NCI-H1930 (cell line): Measurements from ENCODE around the gene KRTAP12-4.
"Not testable (repeated sequence)": the region's sequence is repeated elsewhere in the genome, so short reads cannot be mapped to it uniquely, and the experiment has no call there.

Source experiments
- DNase-seq, 2 experiments: peaks; one replicate each; lab custom pipeline; 2025; lab: John Stamatoyannopoulos, UW

The KRTAP12-4 gene, protein sequence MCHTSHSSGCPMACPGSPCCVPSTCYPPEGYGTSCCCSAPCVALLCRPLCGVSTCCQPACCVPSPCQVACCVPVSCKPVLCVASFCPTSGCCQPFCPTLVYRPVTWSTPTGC

DNA sequence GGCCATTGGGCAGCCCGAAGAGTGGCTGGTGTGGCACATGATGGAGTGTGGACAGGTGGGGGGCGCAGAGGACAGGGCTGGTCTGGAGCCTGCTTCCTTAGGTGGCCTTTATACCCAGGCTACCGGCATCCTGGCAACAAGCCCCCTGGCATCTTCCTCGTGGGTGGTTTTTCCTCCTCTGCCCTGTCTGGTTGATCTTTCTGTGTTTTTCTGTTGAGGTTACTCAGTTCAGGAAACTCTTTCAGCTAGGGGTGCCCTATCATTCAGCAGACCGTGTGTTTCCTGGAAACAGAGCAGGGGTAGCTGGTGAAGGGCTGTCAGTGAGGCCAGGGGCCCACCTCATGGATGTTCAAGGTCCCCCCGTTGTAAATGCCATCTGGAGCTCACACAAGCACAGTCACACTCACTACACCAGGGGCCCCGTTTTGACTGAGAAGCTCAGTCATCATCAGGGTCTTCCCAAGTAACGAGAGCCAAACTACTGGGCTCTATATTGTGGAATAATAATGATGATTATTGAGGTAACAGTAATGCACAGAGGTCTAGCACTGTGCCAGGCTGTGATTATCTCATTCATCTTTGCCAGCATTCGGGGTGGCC, at the start of gene KRTAP12-4:
Gene KRTAP12-4 (minus strand): TSS at position 84 of the 600 bp plus-strand sequence. CDS start 45 bp downstream, at position 39.
- DNase-seq: no peak

DNA sequence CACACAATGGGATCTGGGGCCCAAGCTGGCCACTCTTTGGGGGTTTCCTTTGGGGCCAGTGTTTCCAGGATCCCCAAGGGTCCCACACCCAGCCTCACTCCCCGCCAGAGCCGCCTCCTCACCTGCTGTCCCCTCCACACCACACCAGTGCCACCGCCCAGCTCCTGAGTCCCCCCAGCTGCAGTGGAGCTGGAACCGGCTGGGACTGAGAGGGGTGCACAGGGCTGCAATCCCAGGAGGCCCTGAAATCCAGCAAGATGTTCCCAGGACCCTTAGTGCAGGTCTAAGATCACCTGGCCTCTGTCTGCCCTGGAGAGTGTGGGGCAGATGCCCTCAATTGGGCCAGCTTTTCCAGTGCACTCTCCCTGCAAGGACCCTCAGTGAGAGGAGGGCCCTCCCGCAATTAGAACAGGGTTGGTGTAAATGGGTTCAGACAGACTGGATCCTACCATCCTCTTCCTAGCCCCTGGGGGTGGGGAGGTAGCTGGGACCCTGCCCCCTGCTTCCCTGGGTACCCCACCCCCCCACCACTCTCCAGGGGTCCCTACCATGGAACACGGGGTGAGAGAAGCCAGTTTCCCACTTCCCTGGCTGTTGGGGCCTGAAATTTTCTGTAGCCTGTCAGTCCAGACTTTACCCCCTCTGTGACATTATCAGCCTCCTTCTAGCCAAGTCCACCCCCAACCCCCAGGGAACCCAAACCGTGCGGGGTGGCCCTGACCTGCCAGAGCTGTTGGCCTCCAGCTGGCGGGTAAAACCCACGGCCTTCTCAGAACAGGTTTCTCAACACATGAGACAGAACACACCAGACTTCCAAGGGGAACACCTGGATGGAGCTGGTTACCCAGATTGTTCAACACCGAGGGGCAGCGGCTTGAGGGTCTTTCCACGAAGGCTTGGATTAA, 49.5 kb upstream of the KRTAP12-4 start:
- DNase-seq: no peak

DNA sequence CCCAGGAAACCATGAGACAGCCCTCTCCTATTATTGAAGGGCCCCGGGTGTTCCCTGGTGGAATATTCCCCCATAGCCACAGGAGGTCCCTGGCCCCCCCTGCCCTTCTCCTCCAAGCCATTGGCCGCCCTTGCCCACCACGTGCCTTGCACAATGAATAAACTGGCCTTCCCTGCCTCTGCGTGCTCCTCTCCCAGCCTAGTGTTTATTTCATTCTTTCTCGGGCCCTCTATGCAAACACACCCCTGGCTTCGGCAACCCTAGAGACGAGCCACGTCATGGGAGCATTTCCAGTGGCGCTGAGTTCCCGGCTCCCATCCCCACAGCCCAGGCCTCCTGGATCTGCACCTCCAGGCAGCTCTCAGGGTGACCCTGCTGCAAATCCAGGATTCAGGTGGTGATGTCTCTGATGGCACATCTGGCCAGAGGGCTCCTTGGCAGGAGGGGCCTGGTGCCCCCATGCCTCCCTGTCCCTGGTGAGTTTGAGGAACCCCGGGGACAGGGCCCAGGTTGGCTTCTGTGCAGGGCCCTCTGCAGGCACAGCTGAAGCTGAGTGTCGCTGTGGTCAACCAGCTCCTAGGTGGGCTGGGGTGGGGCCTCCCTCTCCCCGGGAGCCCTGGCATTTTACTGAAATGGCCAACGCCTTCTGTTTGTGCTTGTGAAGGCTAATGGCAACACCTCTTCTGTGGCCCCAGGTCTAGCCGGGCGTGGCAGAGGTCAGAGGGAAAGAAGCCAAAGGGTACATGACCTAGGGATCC, 48.7 kb upstream of the KRTAP12-4 start:
- no peak for DNase-seq

DNA sequence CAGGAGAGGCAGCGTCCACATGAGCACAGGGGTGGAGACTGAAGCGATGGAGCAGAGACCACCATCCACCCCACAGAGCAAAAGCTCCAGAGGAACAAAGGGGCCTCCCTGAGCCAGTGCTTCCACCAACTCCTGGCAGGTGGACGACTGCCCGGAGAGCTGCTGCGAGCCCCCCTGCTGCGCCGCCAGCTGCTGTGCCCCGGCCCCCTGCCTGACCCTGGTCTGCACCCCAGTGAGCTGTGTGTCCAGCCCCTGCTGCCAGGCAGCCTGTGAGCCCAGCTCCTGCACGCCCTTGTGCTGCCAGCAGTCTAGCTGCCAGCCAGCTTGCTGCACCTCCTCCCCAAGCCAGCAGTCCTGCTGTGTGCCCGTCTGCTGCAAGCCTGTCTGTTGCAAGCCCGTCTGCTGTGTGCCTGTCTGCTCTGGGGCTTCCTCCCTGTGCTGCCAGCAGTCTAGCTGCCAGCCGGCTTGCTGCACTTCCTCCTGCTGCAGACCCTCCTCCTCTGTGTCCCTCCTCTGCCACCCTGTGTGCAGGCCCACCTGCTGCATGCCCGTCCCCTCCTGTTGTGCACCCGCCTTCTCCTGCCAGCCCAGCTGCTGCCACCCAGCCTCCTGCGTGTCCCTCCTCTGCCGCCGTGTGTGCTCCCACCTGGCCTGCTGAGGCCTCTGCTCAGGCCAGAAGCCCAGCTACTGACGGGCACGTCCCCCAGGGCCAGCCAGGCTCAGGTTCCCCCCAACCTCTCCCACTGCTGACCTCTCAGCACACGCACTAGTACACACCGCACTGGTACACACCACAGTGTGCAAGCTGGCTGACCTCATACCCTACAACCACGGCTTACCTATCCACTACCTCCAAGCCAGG, 47.9 kb upstream of the KRTAP12-4 start:
- DNase-seq: no peak

DNA sequence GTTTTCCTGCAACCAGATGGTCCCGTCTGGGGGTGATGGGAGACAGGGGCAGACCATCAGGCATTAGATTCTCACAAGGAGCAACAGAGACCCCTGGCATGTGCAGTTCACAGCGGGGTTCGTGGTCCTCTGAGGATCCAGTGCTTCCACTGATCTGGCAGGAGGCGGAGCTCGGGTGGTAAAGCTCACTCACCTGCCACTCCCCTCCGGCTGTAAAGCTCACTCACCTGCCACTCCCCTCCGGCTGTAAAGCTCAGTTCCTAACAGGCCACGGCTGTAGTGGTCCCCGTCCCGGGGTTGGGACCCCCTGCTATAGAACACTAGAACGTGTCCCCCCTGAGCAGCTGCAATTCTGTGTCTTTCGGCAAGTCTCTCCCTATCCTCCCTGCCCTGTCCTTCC, 47.1 kb upstream of the KRTAP12-4 start:
- no peak for DNase-seq

DNA sequence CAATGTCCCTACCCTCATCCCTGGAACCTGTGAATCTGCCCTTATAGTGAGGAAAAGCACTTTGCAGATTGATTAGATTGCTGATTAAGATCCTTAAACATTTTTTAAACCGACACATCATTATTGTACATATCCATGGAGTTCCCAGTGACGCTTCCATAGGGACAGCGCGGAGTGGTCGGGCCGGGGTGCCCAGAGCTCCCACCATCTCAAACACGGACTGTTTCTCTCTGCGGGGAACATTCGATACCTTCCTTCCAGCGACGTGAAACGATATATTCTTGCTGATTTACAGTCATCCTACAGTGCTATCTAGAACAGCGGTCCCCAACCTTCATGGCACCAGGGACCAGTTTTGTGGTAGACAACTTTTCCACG, 46.6 kb upstream of the KRTAP12-4 start:
- no peak for DNase-seq

DNA sequence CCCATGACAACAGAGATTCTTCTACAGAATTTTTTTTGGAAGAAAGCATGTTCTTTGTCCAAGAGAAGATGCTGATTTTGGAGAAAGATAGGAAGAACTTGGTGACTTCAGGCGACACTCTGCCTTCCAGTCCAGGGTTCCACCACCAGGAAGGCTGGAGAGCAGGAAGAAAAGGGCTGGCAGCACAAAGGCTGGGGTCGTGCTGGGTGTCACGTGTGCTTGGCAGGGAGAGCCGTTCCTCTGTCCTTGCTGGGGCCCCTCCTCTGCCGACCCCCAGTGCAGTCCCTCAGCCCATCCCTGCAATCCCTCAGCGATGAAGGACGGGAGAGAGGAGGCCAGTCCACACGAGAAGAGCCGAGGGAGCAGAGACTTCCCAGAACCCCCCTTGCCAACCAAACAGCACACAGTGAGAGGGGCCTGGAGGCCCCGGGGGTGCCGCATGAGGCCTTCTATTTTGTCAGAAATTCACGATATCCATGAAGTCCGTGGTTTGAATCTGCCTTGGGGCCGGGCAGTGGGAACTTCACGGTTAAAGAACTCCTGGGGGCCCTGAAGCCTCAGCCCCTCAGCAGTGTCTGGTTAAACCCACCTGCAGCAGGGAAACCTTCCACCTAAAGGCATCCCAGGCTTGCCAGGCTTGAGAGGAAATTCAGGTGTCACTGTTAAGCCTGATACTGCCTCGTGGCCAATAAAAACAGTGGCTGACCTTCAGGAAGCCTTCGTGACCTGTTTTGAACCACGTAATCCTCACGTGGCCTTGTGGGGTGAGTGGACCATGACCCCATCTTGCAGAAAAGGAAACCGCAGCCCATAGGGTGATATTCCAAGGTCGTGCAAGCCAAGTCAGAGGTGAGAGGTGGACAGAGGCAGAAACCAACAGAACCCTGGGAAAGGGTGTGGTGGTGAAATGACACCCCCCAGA, 45.9 kb upstream of the KRTAP12-4 start:
- no peak for DNase-seq

DNA sequence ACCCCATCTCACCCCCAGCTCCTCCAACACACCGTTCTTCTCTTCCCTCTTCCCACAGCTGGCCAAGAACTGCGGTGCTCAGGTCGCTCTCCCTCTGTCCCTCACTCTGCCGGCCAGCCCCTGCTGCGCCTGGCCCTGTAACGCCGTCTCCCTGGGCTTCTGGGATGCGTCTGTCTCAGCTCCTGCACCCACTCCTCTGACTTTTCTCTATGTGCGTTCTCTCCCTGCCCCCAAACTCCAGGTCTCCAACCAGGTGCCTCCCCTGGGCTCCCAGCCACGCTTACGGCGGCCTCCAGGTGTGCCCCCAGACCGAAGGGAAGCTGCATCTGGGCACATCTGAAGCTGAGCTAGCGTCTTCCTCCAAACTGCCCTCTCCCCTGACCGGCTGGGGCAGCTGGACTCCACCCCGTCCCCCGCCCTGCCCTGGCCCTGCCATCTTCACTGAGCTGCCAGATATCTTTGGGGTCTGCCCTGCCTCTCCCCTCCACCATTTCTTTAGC, 45.1 kb upstream of the KRTAP12-4 start:
- DNase-seq: no peak

DNA sequence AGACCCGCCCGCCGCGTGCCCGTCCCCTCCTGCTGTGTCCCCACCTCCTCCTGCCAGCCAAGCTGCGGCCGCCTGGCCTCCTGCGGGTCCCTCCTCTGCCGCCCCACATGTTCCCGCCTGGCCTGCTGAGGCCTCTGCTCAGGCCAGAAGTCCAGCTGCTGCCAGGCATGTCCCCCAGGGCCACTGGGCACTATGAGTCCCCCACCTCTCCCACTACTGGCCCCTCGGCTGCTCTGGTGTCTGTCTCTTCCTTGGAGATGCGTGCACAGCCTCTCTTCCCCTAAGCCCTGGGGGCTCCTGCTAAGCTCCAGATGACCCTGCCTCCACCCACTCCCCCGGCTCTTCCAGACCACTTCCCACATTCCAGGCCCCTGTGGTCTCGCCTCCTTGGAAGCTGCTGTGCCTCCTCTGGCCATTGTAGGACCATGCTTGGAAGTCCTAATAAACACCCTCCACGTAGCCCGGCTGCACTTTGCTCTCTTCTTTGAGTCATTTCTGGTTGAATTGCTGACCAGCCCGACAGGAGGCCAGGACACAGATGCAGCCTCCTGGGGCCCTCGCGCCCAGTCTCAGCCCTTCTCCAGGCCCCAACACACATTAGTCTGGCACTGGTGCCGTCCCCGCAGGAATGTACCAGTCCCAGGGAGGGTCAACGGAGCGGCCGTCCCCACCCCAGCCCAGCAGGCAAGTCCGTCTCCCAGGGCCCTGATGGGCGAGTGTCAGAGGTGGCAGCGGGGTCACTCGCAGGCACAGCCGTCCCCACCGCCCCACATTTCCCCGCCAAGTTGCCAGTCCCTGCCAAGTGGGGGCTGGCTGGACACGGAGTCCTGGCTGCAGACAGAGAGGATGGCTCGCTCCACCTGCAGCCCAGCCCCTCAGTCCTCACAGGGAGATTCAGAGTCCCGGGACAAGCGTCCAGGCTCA, 43.6 kb upstream of the KRTAP12-4 start:
- DNase-seq: no peak

DNA sequence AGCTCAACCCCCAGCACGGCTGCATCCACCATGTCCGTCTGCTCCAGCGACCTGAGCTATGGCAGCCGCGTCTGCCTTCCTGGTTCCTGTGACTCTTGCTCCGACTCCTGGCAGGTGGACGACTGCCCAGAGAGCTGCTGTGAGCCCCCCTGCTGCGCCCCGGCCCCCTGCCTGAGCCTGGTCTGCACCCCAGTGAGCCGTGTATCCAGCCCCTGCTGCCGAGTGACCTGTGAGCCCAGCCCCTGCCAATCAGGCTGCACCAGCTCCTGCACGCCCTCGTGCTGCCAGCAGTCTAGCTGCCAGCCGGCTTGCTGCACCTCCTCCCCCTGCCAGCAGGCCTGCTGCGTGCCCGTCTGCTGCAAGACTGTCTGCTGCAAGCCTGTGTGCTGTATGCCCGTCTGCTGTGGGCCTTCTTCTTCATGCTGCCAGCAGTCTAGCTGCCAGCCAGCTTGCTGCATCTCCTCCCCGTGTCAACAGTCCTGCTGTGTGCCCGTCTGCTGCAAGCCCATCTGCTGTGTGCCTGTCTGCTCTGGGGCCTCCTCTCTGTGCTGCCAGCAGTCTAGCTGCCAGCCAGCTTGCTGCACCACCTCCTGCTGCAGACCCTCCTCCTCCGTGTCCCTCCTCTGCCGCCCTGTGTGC, 42.8 kb upstream of the KRTAP12-4 start, which contains the start of gene KRTAP10-12:
Gene KRTAP10-12 (plus strand): TSS at position 1 of the 639 bp plus-strand sequence. CDS start 30 bp downstream, at position 31.
- DNase-seq: not testable (repeated sequence)

DNA sequence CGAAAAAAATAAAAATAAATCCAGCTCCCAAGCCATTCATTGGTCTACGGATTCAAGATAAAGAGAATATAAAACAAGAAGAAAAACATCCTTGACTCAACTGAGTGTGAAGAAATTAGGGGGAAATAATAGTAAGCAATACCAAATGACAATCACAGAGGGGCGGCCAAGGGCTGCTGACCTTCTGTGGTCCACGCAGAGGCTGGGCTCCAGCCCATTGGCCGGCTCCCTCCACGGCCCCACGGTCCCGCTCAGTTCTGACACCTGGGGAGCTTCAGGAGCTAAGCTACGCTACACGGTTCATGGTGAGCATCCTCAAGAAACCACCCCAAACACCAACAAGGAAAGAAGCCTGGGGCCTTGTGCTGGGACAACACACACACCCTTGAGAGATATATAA, 42.1 kb upstream of the KRTAP12-4 start:
- no peak for DNase-seq

DNA sequence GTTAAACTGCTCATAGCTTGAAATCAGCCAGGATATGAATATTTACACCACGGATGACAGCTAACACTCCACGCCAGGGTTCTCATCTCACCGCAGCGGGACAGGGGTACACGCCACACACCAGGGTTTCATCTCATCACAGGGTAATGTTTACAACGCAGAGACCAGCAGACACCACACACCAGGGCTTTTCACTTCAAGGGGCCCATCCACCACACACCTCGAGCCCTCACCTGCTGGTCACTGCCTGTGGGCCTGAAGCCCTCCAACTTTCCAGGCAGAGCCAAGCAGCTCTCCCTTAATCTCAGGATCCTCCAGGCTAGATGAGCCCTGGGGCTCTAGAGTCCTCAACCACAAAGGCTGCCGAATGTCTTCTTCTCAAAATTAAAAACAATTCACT, 41.2 kb upstream of the KRTAP12-4 start:
- DNase-seq: no peak

DNA sequence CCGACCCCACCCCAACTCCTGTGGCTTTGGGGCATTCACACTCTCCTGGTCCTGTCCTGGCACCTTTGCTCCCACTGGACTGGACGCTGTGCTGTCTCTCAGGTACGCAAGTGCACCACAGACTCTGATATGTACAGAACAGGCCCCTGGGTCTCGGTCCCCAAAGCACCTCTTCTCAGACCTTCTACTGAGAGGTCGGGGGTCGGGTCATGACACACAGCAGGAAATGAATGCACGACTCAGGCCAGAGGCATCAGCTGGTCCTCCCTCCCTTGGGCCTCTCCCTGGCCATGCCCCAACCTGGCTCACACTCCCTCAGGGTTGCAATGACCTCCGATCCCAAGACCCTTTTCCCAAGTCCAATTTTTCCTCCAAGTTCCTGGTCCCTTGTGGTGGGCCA, 40.7 kb upstream of the KRTAP12-4 start:
- no peak for DNase-seq

DNA sequence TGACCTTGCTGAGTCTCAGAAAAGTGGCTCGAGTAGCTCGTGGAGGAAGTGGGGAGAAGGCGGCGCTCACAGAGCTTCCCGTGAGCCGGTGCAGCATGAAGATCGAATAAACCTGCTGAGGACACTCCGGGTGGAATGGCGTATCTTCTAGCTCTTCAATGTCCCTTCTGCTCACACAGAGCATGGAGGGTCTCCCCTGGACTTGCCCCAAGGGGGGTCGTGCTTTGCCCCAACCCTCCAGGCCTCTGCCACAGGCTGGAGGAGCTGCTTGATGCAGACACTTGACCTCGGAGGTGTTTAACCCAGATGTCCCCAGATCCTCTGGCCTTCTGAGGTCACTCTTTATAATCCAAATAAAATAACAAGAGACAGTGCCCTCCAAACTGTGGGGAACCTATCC, 40.3 kb upstream of the KRTAP12-4 start:
- DNase-seq: no peak

DNA sequence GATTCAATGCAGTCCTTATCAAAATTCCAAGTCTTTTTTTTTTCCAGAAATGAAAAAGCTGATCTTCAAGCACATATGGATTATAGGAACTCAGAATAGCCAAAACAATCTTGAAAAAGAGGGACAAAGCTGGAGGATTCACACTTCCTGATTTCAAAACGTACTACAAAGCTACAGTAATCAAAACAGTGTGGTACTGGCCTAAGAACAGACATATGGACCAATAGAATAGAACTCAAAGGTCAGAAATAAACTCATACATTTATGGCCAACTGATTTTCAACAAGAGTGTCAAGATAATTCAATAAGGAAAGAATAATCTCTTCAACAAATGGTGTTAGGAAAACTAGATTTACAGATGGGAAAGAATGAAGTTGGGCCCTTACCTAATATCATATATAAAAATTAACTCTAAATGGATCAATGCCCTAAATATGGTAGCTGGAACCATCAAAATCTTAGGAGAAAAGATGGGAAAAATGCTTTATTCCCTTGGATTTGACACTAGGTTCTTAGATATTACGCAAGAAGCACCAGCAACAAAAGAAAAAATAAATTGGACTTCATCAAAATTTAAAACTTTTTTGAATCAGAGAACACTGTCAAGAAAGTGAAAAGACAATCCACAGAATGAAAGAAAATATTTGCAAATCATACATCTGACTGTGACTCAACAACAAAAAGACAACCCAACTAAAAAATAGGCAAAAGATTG, 38.5 kb upstream of the KRTAP12-4 start:
- DNase-seq: no peak

DNA sequence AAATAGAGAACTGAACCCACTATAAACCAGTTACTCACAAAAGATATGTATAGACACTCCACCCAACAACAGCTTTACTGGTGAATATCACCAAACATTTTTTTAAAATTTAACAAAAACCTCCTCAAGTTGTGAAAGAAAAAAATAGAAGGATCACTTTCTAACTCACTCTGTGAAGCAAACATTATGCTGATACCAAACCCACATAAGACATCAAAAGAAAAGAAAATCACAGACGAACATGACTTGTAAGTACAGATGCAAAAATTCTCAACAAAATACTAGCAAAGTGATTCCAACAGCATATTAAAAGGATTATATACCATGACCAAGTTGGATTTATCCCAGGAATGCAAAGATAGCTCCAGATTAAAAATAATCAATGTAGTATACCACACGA, 37.2 kb upstream of the KRTAP12-4 start:
- DNase-seq: no peak

DNA sequence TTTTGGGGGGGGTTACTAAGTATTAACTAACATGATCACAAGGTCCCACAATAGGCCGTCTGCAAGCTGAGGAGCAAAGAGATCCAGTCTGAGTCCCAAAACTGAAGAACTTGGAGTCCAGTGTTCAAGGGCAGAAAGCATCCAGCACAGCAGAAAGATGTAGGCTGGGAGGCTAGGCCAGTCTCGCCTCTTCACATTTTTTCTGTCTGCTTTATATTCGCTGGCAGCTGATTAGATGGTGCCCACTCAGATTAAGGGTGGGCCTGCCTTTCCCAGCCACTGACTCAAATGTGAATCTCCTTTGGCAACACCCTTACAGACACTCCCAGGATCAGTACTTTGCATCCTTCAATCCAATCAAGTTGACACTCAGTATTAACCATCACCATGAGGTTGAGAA, 35.3 kb upstream of the KRTAP12-4 start:
- not testable (repeated sequence) for DNase-seq

DNA sequence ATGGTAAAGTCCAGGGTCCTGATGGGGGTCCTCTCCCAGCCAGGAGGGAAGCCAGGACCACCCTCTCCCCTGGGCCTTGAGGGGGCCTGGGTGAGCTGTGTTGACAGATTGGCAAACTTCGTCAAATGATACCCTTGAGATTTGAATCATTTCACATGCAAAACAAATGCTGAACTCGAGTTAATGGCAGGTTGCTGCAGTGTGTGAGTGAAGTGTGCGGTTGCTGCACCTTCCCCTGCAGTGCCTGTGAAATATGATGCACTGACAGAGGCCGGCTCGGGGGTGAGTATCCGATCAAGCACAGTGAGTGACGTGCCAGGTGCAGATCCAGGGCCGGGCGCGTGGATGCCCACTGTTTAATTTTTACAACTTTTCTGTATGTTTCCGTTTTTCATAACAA, 33.2 kb upstream of the KRTAP12-4 start:
- no peak for DNase-seq
